Inferior parietal cortex (tissue), 1 donor: ENCODE results near the gene FBXL13.
A peak's percentile ranks its signal among the peaks of the same experiment; 100 is the strongest.
"Not testable (repeated sequence)": the region's sequence is repeated elsewhere in the genome, so short reads cannot be mapped to it uniquely, and the experiment has no call there.

Source experiments
- DNase-seq: peaks from one replicate; pipeline ENCODE4 v3.0.0-alpha.2; 2016; ENCODE audit errors: extremely low spot score

Gene FBXL13

GRCh38 chr7:102819151-102819550, 255.4 kb downstream of the FBXL13 start:
- no peak for DNase-seq

GRCh38 chr7:102817616-102818573, 256.7 kb downstream of the FBXL13 start:
- no peak for DNase-seq

- DNase-seq, result no peak
Observed at GRCh38 chr7:102814025-102814471, 260.5 kb downstream of the FBXL13 start.

- DNase-seq, result no peak
Observed at GRCh38 chr7:102813191-102814024, 261.2 kb downstream of the FBXL13 start.

GRCh38 chr7:102811942-102812678, 262.5 kb downstream of the FBXL13 start:
- no peak for DNase-seq

- peak; percentile 35 for DNase-seq
Observed at GRCh38 chr7:102810916-102811315, 263.7 kb downstream of the FBXL13 start.

GRCh38 chr7:102806613-102807012, 268.0 kb downstream of the FBXL13 start:
- DNase-seq, result no peak

GRCh38 chr7:102795987-102796595, 278.5 kb downstream of the FBXL13 start:
- DNase-seq, result not testable (repeated sequence)

- not testable (repeated sequence) for DNase-seq
Observed at GRCh38 chr7:102794567-102794966, 280.0 kb downstream of the FBXL13 start.

GRCh38 chr7:102791831-102792230, 282.8 kb downstream of the FBXL13 start:
- DNase-seq, result not testable (repeated sequence)

GRCh38 chr7:102791367-102791766, 283.2 kb downstream of the FBXL13 start:
- DNase-seq, result not testable (repeated sequence)

GRCh38 chr7:102790364-102791100, 284.1 kb downstream of the FBXL13 start:
- DNase-seq, result not testable (repeated sequence)

GRCh38 chr7:102788770-102789169, 285.8 kb downstream of the FBXL13 start:
- DNase-seq, result not testable (repeated sequence)

- not testable (repeated sequence) for DNase-seq
Observed at GRCh38 chr7:102780926-102781325, 293.7 kb downstream of the FBXL13 start.

GRCh38 chr7:102778663-102779062, 295.9 kb downstream of the FBXL13 start:
- DNase-seq, result not testable (repeated sequence)

- not testable (repeated sequence) for DNase-seq
Observed at GRCh38 chr7:102776217-102776616, 298.4 kb downstream of the FBXL13 start.

- DNase-seq, result not testable (repeated sequence)
Observed at GRCh38 chr7:102770467-102770866, 304.1 kb downstream of the FBXL13 start.

GRCh38 chr7:102769657-102770192, 304.9 kb downstream of the FBXL13 start:
- DNase-seq, result not testable (repeated sequence)

GRCh38 chr7:102763295-102763905, 311.2 kb downstream of the FBXL13 start:
- not testable (repeated sequence) for DNase-seq
